Lung (tissue), 12 donors: ENCODE results near the gene HDAC10. TPM values are rescaled to one million over a fixed set of nuclear protein-coding genes. Genes with fewer than 3 reads are reported as not detected.

Source experiments
- ATAC-seq: fragments of 200-7000 bp; cut with Tn5 transposase; one replicate; pipeline ENCODE4 v1.9.1; 2020; ENCODE audit warnings: moderate number of reproducible peaks; ENCODE audit not compliant: insufficient read depth, low FRiP score
- DNase-seq, 3 donors: peaks; one replicate each; pipeline ENCODE4 v3.0.0-alpha.2; 2013 to 2017
- H3K27ac ChIP-seq, 2 donors: one replicate each; pipeline ENCODE4 v1.5.1; 2013; ENCODE audit warnings: mild to moderate bottlenecking in 2 of 2, moderate library complexity in 2 of 2, control low read depth in 1 of 2, inconsistent platforms in 1 of 2, low read depth in 1 of 2, low read length in 1 of 2
- H3K27me3 ChIP-seq, 3 donors: one replicate each; pipeline ENCODE4 v1.5.1; 2013; ENCODE audit warnings: low read length in 2 of 3; ENCODE audit not compliant: control insufficient read depth in 3 of 3, insufficient read depth in 3 of 3
- H3K36me3 ChIP-seq, 4 donors: one replicate each; pipeline ENCODE4 v1.5.1; 2013; ENCODE audit warnings: low read length in 4 of 4, mild to moderate bottlenecking in 1 of 4, moderate library complexity in 1 of 4; ENCODE audit not compliant: control insufficient read depth in 4 of 4, insufficient read depth in 4 of 4
- H3K4me1 ChIP-seq, 5 donors: one replicate each; pipeline ENCODE4 v1.5.1; 2013; ENCODE audit warnings: low read length in 5 of 5, mild to moderate bottlenecking in 2 of 5, moderate library complexity in 1 of 5; ENCODE audit not compliant: control insufficient read depth in 5 of 5, insufficient read depth in 5 of 5
- H3K4me3 ChIP-seq: one replicate; pipeline ENCODE4 v1.5.1; 2013; ENCODE audit warnings: mild to moderate bottlenecking, control low read depth, moderate library complexity
- H3K9ac ChIP-seq, 2 donors: one replicate each; pipeline ENCODE4 v1.5.1; 2013; ENCODE audit warnings: low read length in 2 of 2, control low read depth in 1 of 2; ENCODE audit not compliant: insufficient read depth in 1 of 2
- H3K9me3 ChIP-seq, 4 donors: one replicate each; pipeline ENCODE4 v1.5.1; 2013; ENCODE audit warnings: low read length in 3 of 4, mild to moderate bottlenecking in 1 of 4, moderate library complexity in 1 of 4; ENCODE audit not compliant: control insufficient read depth in 4 of 4, insufficient read depth in 3 of 4
- WGBS, 2 donors: extraction: QIAGEN DNeasy Blood & Tissue Kit; methylation state at CpG; one replicate each; pipeline ENCODE4 v1.1.7; 2013; 5-methylcytosine and 5-hydroxymethylcytosine counted together
- polyA plus RNA-seq, 2 donors: library from polyadenylated mRNA; stranded (reverse); fragments of 200-250 nt; gene quantifications; one replicate each; pipeline ENCODE4 v1.2.1, GENCODE V29; 2013
- total RNA-seq, 2 donors: library from RNA; depleted of rRNA in 1 of 2; stranded (reverse); fragments of >200 nt in 1 of 2; gene quantifications; one replicate each; pipeline ENCODE4 v1.2.1, GENCODE V29; 2014 to 2021
- TF ChIP-seq, protein P1 (sequence below): IDR thresholded peaks from 2 replicates; pipeline ENCODE4 v1.5.1; 2012; ENCODE audit warnings: mild to moderate bottlenecking; ENCODE audit errors: control extremely low read depth, extremely low read depth
- donor health status: control.
- donor health status: control.
- donor health status: Bipolar disorder and iron deficiency.
- donor health status: healthy.
- donor health status: DM: yes; HTN: yes; CAD: no.

Gene HDAC10
- total and polyA plus RNA-seq, 4 donors, result 32.2 to 53.7 (median 36.3) TPM

DNA sequence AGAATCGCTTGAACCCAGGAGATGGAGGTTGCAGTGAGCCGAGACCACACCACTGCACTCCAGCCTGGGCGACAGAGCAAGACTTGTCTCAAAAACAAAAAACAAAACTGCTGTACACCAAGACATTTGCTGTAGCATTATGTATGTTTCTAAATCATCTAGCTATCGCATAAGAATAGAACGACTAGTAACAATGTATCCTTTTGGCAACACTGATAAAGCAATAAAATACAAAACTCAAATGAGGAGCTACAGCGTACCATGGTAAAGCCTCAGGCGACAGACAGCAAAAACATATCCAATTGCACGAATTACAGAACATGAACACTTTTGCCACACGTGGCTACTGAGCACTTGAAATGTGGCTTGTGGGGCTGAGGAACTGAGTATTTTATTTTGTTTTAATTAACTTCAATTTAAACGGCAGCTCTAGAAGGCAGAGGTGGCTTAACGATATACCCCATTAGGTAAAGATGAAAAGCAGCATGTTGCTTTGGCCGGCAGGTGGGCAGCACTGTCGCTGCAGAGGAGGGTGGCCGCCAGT, 8.6 kb downstream of the HDAC10 start:
- no peak for DNase-seq
- TF ChIP-seq, protein P1, sequence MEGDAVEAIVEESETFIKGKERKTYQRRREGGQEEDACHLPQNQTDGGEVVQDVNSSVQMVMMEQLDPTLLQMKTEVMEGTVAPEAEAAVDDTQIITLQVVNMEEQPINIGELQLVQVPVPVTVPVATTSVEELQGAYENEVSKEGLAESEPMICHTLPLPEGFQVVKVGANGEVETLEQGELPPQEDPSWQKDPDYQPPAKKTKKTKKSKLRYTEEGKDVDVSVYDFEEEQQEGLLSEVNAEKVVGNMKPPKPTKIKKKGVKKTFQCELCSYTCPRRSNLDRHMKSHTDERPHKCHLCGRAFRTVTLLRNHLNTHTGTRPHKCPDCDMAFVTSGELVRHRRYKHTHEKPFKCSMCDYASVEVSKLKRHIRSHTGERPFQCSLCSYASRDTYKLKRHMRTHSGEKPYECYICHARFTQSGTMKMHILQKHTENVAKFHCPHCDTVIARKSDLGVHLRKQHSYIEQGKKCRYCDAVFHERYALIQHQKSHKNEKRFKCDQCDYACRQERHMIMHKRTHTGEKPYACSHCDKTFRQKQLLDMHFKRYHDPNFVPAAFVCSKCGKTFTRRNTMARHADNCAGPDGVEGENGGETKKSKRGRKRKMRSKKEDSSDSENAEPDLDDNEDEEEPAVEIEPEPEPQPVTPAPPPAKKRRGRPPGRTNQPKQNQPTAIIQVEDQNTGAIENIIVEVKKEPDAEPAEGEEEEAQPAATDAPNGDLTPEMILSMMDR, result no peak
- no peaks in the 10 kb centered on the region for H3K27me3 ChIP-seq
- H3K4me1 ChIP-seq, result peaks cover 0 to 40% (median 7%) of the 10 kb centered on the region in 5 donors
- H3K9me3 ChIP-seq, result no peaks in the 10 kb centered on the region
- peaks cover 3 to 21% (median 19%) of the 10 kb centered on the region in 4 donors for H3K36me3 ChIP-seq
- peak overlapping the region; percentile 35 for H3K4me3 ChIP-seq
- no peak overlapping the region for H3K27ac ChIP-seq
- 61 to 77% methylated on average over 14 of the region's 14 CpGs for WGBS, 2 donors
- H3K9ac ChIP-seq, result no peak overlapping the region
- no peak for ATAC-seq

DNA sequence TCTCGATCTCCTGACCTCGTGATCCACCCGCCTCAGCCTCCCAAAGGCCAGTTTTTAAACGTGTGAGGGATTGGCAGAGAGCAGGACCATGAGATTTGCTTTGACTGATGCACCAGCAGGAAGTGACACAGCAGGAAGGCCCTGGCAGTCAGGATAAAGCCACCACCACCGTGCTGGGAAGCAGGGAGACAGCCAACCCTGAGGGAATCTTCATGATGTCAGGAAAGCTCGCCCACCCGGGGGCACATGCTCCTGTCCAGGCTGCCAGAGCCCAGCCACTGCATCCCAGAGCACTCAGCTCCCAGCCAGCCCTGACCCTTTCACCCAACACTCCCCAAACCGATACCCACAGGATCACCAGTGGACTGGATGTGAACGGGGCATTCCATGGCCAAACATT, 12.3 kb downstream of the HDAC10 start:
- Histone ChIP-seq H3K4me1 (peaks cover 0 to 29% (median 5%) of the 10 kb centered on the region in 5 donors), H3K4me3 (no peak overlapping the region), H3K36me3 (peaks cover 3 to 20% (median 12%) of the 10 kb centered on the region in 4 donors), H3K27me3 (no peaks in the 10 kb centered on the region), H3K27ac (no peak overlapping the region), H3K9me3 (no peaks in the 10 kb centered on the region), H3K9ac (no peak overlapping the region)
- TF ChIP-seq, protein P1, result no peak
- no peak for ATAC-seq
- DNase-seq, result no peak
- WGBS, 2 donors, result 82% methylated on average over 9 of the region's 9 CpGs

DNA sequence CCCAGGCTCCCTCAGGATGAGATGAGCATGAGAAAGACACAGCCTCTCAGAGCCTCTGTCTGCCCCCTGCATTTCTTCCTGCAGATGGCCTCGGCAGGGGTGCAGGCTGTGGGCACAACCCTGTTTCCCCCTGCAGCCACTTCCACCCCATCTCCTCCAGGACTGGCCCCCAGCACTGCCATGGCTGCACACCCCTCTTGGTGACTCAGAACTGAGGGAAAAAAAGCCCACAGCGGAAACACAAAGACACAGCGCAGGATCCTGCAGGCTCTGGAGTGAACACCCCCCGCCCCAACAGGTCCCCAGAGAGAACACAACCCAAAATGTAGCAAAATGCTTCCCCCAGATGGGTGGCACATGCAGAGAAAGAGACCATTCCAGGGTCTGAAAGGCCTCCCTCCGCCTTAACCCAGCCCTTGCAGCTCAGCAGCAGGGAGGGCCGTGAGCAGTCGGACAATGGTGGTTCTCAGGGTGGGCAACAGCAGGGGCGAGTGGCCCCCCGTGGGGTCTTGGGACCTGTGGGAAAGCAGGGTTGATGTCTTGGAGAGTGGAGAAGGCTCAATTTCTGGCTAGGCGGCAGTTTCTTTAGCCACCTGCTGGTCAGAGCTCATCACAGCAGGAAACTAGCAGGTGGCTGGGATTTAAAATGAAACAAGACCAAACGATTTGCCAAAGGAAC, 14.2 kb downstream of the HDAC10 start:
- peaks cover 0 to 11% (median 2%) of the 10 kb centered on the region in 5 donors for H3K4me1 ChIP-seq
- DNase-seq (no peak), ATAC-seq (no peak)
- H3K36me3 ChIP-seq, result peaks cover 3 to 32% (median 12%) of the 10 kb centered on the region in 4 donors
- TF ChIP-seq, protein P1, result no peak
- WGBS, 2 donors, result 74 to 78% methylated on average over 10 to 11 of the region's 11 CpGs
- H3K27ac ChIP-seq, result no peak overlapping the region
- H3K27me3 ChIP-seq, result no peaks in the 10 kb centered on the region
- H3K9ac ChIP-seq, result no peak overlapping the region
- H3K4me3 ChIP-seq, result no peak overlapping the region
- no peaks in the 10 kb centered on the region for H3K9me3 ChIP-seq
